Skeletal muscle cell (primary cell): ENCODE measurements around the gene MIF4GD.
"Not testable (repeated sequence)": the region's sequence is repeated elsewhere in the genome, so short reads cannot be mapped to it uniquely, and the experiment has no call there.

Source experiments
- DNase-seq: peaks from one replicate; pipeline ENCODE4 v3.0.0-alpha.2; 2010; ENCODE audit warnings: low read depth
- H3K4me3 ChIP-seq: 2 replicates; pipeline ENCODE4 v1.5.1; 2011; ENCODE audit warnings: low read depth, mild to moderate bottlenecking, control low read depth, low read length, moderate library complexity

MIF4GD gene

GRCh38 chr17:75270966-75271232 is at the start of gene MIF4GD:
Gene MIF4GD (minus strand): TSS chr17:75271231. CDS start chr17:75270195, 1,036 bp downstream.
- peak within 1 kb of the TSS; percentile 81 for H3K4me3 ChIP-seq
- DNase-seq = no peak

- peak; percentile 39 for DNase-seq
- no peak overlapping the region for H3K4me3 ChIP-seq
Measured at GRCh38 chr17:75319904-75320691, 49.1 kb upstream of the MIF4GD start.

- DNase-seq = no peak
- no peak overlapping the region for H3K4me3 ChIP-seq
Measured at GRCh38 chr17:75318615-75319222, 47.7 kb upstream of the MIF4GD start.

DNA sequence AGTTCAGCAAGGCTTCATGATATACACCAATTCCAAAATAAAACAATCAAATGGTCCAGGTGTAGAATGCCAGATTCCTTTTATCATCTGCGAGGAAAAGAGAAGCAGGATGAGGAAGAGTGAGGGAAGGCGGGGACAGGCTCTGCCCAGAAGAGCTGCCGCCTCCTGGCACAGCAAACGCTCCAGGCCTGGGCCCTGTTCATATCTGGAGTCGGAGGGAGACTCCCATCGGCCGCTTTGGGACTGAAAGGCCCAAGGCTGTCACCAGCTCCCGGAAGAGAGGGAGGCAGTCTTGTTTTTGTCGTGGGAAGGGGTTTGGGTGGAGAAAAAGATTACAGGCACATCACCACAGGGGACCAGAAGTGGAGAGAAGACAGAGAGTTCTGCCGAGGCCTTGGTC is 47.2 kb upstream of the MIF4GD start:
- no peak overlapping the region for H3K4me3 ChIP-seq
- DNase-seq = no peak

DNA sequence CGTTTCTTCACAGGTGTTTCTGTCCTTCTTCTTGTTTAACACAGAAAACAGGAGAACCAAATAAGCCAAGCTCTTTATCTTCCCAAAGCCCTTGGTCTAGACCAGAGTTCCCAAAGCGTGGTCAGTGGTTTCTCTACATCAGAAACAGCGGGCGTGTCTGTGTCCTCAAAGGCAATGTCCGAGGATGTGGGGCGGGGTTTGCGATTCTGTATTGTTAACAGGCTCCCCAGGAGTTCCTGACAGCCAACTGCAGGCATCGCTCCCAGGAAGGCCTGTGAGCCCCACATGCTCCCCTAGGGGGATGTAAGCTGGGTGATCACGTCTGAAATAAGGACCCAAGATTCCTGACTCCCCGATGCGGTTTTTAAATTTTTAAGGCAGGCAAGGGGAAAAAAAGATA is 46.6 kb upstream of the MIF4GD start:
- no peak for DNase-seq
- no peak overlapping the region for H3K4me3 ChIP-seq

DNA sequence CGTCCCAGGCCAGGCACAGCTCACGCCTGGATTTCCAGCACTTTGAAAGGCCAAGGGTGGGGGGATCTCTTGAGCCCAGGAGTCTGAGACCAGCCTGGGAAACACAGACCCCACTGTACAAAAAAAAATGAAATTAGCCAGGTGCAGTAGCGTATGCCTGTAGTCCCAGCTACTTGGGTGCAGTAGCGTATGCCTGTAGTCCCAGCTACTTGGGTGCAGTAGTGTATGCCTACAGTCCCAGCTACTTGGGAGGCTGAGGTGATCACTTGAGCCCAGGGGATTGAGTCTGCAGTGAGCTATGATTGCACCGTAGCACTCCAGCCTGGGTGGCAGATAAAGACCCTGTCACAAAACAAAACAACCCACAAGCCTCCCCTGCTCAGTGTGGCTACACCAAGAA is 45.2 kb upstream of the MIF4GD start:
- H3K4me3 ChIP-seq = no peak overlapping the region
- DNase-seq = no peak

- DNase-seq = no peak
- no peak overlapping the region for H3K4me3 ChIP-seq
Measured at GRCh38 chr17:75315541-75316243, 44.7 kb upstream of the MIF4GD start.

DNA sequence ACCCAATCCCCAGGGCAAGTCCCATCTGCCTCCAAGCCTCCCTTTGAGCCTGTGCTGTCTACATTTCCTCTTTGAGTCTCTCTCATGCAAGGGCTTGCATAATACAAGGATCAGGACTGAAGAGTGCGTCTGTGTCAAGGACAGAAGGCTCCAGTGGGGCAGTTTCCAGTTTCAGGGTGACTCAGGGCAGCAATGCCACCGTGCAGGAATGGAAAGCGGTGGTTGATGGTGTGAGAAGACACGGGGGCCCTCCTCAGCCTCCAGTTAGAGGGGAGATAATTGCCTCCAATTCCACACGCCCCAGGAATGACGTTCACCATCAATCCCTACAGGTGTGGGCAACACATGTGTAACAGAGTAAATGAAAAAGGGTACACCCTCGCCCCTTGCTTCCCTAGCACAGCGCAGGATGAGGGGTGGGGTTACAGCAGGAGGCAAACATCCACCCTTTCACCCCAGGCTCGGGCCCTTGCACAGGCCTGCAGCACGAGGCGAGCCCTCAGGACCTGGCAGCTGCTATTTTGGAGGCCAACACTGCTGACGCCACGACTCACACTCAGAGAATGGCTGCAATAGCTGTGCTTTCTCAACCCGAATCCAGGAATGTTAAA is 43.0 kb upstream of the MIF4GD start:
- DNase-seq = no peak

DNA sequence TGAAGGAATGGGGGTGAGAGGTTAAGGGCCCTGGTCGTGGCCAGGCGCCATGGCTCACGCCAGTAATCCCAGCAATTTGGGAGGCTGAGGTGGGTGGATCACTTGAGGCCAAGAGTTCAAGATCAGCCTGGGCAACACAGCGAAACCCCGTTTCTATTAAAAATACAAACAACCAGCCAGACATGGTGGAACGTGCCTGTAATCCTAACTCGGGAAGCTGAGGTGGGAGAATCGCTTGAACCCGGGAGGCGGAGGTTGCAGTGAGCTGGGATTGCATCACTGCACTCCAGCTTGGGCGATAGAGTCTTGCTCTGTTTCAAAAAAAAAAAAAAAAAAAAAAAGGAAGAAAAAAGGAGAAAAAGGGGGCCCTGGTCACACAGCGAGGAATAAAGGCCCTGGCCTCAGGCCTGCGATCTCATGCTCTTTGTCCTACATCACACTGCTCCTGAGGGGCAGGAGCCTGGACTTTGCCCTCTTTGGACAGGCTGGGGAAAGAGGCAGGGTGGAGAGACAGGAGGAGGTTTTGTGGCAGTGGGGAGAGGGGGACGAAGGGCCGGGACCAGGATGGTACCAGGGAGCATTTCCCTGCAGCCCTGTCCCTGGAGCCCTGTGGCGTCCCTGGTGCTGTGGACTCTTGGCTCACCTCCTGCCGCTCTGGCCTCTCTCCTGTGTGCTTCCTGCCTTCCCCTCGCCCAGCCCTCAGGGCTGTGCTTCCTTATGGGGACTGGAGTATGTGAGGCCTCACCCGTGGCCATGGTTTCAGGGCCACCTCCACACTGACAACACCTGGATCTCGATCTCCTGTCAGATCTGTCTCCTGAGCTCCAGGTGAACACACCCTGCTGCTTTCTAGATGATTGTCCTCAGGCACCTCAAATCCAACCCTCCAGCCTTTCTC is 38.0 kb upstream of the MIF4GD start:
- DNase-seq = no peak

More for the DNA sequence above, 43.0 kb upstream of the MIF4GD start:
- no peak overlapping the region for H3K4me3 ChIP-seq

DNA sequence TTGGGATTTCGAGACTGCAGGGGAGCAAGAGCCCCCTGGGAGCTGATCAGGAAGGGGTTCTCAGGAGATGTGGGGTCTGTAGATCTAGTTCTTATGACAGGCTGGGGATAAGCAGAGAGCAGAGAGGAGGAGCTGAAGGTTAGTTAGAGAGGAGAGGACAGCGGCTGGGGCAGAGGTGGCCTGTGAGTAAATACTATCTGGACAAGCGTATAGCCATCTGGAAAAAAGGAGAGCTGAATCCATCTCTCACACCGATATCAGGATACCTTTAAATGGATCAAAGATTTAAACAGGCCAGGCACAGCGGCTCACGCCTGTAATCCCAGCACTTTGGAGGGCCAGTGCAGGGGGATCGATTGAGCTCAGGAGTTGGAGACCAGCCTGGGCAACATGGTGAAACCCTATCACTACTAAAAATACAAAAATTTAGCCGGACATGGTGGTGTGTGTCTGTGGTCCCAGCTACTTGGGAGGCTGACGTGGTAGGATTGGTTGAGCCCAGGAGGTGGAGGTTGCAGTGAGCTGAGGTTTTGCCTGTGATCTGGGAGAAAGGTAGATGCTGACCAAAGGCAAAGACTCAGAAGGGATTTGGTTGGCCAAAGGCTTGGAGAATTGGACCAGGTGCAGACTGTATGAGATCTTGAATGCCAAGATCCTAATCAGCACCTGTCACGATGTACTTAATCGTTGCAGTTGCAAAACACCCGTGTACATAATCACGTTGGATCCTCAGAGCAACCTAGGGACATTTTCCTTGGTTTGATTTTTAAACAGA is 37.1 kb upstream of the MIF4GD start:
- no peak overlapping the region for H3K4me3 ChIP-seq
- no peak for DNase-seq

More for the DNA sequence above, 38.0 kb upstream of the MIF4GD start:
- H3K4me3 ChIP-seq = no peak overlapping the region

GRCh38 chr17:75301502-75302206 is 30.6 kb upstream of the MIF4GD start:
- no peak overlapping the region for H3K4me3 ChIP-seq
- DNase-seq = no peak

GRCh38 chr17:75301049-75301448 is 30.0 kb upstream of the MIF4GD start:
- no peak for DNase-seq
- no peak overlapping the region for H3K4me3 ChIP-seq

GRCh38 chr17:75300280-75300679 is 29.2 kb upstream of the MIF4GD start:
- DNase-seq = no peak

DNA sequence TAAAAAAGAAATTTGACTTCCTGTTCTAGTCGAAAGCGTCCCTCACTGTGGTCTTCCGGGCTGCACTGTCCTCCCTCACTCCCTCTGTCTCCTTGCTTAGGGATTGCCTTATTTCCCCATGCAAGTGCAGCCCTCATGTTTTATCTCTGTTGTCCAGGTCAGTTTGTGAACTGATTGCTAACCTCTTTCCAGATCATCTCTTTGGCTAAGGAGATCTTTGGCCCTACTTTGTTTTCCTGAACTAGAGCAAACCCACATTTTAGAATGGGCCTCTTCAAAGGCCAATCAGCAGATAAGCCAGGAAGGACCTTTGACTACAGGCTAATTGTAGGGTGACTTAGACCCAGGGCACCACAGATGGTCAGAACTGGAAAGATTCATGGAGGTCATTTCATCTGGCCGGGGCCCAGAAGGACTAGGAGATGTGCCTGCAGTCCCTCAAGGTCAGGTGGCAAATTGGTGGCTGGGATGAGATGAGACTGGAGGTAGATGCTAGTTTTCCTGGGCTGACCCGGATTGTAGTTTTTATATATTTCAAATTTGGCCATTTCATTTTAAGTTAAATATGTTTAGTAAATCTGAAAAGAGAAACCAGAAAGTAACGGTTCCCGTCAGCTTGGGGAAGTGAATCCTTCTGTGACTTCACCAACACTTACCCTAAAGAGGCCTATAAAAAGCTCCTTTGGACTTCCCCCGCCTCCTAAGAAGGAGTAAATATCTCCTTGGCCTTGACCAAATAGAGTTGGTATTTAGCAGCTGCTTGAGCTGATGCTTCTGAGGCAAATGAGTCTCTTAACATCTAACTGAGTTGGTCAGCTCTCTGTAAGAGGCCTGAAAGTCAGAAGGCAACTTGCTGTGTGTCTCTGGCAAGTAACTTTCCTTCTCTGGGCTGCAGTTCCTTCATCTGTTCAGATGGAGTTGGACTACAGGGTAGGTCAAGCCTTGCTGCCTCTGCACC is 24.4 kb upstream of the MIF4GD start:
- no peak overlapping the region for H3K4me3 ChIP-seq
- no peak for DNase-seq

More at GRCh38 chr17:75300280-75300679, 29.2 kb upstream of the MIF4GD start:
- no peak overlapping the region for H3K4me3 ChIP-seq

DNA sequence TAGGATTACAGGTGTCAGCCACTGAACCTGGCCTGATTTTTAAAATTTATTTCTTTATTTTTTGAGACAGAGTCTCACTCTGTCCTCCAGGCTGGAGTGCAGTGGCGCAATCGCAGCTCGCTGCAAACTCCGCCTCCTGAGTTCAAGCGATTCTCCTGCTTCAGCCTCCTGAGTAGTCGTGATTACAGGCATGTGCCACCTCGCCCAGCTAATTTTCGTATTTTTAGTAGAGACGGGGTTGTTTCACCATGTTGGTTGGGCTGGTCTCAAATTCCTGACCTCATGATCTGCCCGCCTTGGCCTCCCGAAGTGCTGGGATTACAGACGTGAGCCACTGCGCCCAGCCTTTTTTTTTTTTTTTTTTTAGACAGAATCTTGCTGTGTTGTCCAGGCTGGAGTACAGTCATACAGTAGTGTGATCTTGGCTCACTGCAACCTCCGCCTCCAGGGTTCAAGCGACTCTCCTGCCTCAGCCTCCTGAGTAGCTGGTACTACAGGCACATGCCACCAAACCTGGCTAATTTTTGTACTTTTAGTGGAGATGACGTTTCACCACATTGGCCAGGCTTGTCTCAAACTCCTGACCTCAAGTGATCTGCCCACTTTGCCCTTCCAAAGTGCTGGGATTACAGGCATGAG is 21.9 kb upstream of the MIF4GD start:
- not testable (repeated sequence) for H3K4me3 ChIP-seq, DNase-seq

DNA sequence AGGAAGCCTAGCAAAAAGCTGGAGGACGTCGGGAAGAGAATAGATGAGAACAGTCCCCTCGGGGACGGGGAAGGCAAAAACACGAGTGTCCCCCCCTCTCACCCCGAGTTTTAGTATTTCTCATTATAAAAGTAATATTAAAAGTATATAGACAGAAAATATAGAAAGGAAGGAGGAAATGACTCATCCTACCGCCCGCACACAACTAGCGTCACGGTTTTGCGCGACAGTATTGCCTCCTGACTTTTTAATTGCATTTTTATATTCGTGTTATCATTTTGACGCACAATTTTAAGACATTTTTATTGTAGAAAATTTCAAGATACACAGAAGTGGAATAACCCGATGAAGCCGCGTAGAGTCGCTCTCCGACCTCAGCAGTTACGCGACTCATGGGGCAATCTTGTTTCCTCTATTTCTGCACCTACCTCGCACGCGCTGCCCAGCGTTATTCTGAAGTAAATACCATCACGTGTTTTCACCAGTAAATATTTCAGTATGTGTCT is 18.9 kb upstream of the MIF4GD start:
- DNase-seq = no peak
- peak overlapping the region; percentile 91 for H3K4me3 ChIP-seq
